Activated CD4-positive, alpha-beta T cell treated with anti-CD3 and anti-CD28 coated beads, Interleukin-2, amount 10 ng/mL, durations not matched to agents 7 days and 5 days (primary cell): Measurements from ENCODE around the gene TRIM62. TPM values are rescaled to one million over a fixed set of nuclear protein-coding genes. Genes with fewer than 3 reads are reported as not detected.
"Not testable (repeated sequence)": the region's sequence is repeated elsewhere in the genome, so short reads cannot be mapped to it uniquely, and the experiment has no call there.

Source experiments
- CTCF ChIA-PET: fragments of 350-600 bp; sonication (Branson Sonifier 250); formaldehyde crosslinking; loops from one replicate; lab custom pipeline; 2021; ENCODE audit warnings: antibody characterized with exemption; lab: Charles Lee
- POLR2A ChIA-PET: fragments of 350-600 bp; sonication (Branson Sonifier 250); formaldehyde crosslinking; loops from one replicate; lab custom pipeline; 2021; ENCODE audit warnings: antibody characterized with exemption; lab: Charles Lee
- DNase-seq: peaks from one replicate; pipeline ENCODE4 v3.0.0-alpha.2; 2020
- H3K27ac Mint-ChIP-seq: one replicate; pipeline ENCODE4 v1.8.0; 2021; ENCODE audit warnings: mild to moderate bottlenecking, moderate library complexity, mixed read lengths
- H3K27me3 Mint-ChIP-seq: one replicate; pipeline ENCODE4 v1.8.0; 2021; ENCODE audit warnings: mixed read lengths
- H3K36me3 Mint-ChIP-seq: one replicate; pipeline ENCODE4 v1.8.0; 2021; ENCODE audit warnings: low read depth, mixed read lengths
- H3K4me1 Mint-ChIP-seq: one replicate; pipeline ENCODE4 v1.8.0; 2021; ENCODE audit warnings: mixed read lengths
- H3K4me3 Mint-ChIP-seq: one replicate; pipeline ENCODE4 v1.8.0; 2021; ENCODE audit warnings: mild to moderate bottlenecking, moderate library complexity, mixed read lengths
- H3K9me3 Mint-ChIP-seq: one replicate; pipeline ENCODE4 v1.8.0; 2021; ENCODE audit warnings: mixed read lengths
- total RNA-seq, 2 experiments: library from RNA; stranded (reverse); gene quantifications; one replicate each; pipeline ENCODE4 v1.2.3, GENCODE V29; 2021

Gene TRIM62
- total RNA-seq, 2 experiments from 2014 or later, result 9.3 to 10.2 TPM

- no peak for DNase-seq
- no peak overlapping the region for H3K27ac Mint-ChIP-seq
- ChIA-PET CTCF (interaction anchor here (1.5 kb wide), 1 partner anchor 12 kb away, joined by 3 read pairs; no protein-coding TSS in a partner anchor), POLR2A (no interaction called here)
- H3K36me3 Mint-ChIP-seq, result peaks cover 17% of the 10 kb centered on the region
- H3K9me3 Mint-ChIP-seq, result no peaks in the 10 kb centered on the region
- H3K27me3 Mint-ChIP-seq, result no peaks in the 10 kb centered on the region
- no peak overlapping the region for H3K4me3 Mint-ChIP-seq
- peaks cover 16% of the 10 kb centered on the region for H3K4me1 Mint-ChIP-seq
These were observed 60.1 kb downstream of the TRIM62 start for GRCh38 chr1:33121728-33122127.

GRCh38 chr1:33120436-33121231 lies 61.2 kb downstream of the TRIM62 start:
- ChIA-PET CTCF (interaction anchor here (1.0 kb wide), 1 partner anchor 22 kb away, joined by 3 read pairs; no protein-coding TSS in a partner anchor), POLR2A (no interaction called here)
- H3K4me1 Mint-ChIP-seq, result peaks cover 8% of the 10 kb centered on the region

GRCh38 chr1:33119532-33120217 lies 62.2 kb downstream of the TRIM62 start:
- POLR2A ChIA-PET, result no interaction called here
- CTCF ChIA-PET, result interaction anchor here (2.6 kb wide), 1 partner anchor 8 kb away, joined by 13 read pairs; no protein-coding TSS in a partner anchor
- no peaks in the 10 kb centered on the region for H3K9me3 Mint-ChIP-seq
- no peak overlapping the region for H3K4me3 Mint-ChIP-seq
- H3K27me3 Mint-ChIP-seq, result peaks cover 2% of the 10 kb centered on the region
- no peak for DNase-seq
- H3K36me3 Mint-ChIP-seq, result peaks cover 3% of the 10 kb centered on the region
- H3K4me1 Mint-ChIP-seq, result peaks cover 2% of the 10 kb centered on the region
- no peak overlapping the region for H3K27ac Mint-ChIP-seq

More at GRCh38 chr1:33120436-33121231, 61.2 kb downstream of the TRIM62 start:
- no peak overlapping the region for H3K27ac Mint-ChIP-seq
- H3K4me3 Mint-ChIP-seq, result no peak overlapping the region
- peaks cover 11% of the 10 kb centered on the region for H3K36me3 Mint-ChIP-seq
- H3K27me3 Mint-ChIP-seq, result peaks cover 2% of the 10 kb centered on the region
- no peak for DNase-seq
- no peaks in the 10 kb centered on the region for H3K9me3 Mint-ChIP-seq

GRCh38 chr1:33119050-33119449 lies 62.8 kb downstream of the TRIM62 start:
- Mint-ChIP-seq H3K27me3 (peaks cover 2% of the 10 kb centered on the region), H3K36me3 (no peaks in the 10 kb centered on the region), H3K4me3 (no peak overlapping the region), H3K27ac (peak overlapping the region; percentile 32), H3K9me3 (no peaks in the 10 kb centered on the region), H3K4me1 (no peaks in the 10 kb centered on the region)
- CTCF ChIA-PET, result interaction anchor here (2.6 kb wide), 1 partner anchor 8 kb away, joined by 13 read pairs; no protein-coding TSS in a partner anchor
- POLR2A ChIA-PET, result no interaction called here
- DNase-seq, result no peak

GRCh38 chr1:33118274-33118673 lies 63.6 kb downstream of the TRIM62 start:
- Mint-ChIP-seq H3K9me3 (no peaks in the 10 kb centered on the region), H3K36me3 (no peaks in the 10 kb centered on the region), H3K4me1 (no peaks in the 10 kb centered on the region), H3K27ac (peak overlapping the region; percentile 14), H3K27me3 (peaks cover 2% of the 10 kb centered on the region), H3K4me3 (no peak overlapping the region)
- ChIA-PET POLR2A (no interaction called here), CTCF (interaction anchor here (2.6 kb wide), 1 partner anchor 9 kb away, joined by 13 read pairs; no protein-coding TSS in a partner anchor)
- no peak for DNase-seq

GRCh38 chr1:33117440-33118085 lies 64.3 kb downstream of the TRIM62 start:
- Mint-ChIP-seq H3K27ac (peak overlapping the region; percentile 14), H3K4me3 (no peak overlapping the region), H3K9me3 (no peaks in the 10 kb centered on the region), H3K36me3 (no peaks in the 10 kb centered on the region), H3K4me1 (no peaks in the 10 kb centered on the region), H3K27me3 (peaks cover 2% of the 10 kb centered on the region)
- ChIA-PET CTCF (interaction anchor here (0.9 to 2.6 kb wide), 2 partner anchors 10 to 15 kb away, joined by 3 to 13 read pairs; no protein-coding TSS in a partner anchor), POLR2A (no interaction called here)
- no peak for DNase-seq

- CTCF ChIA-PET, result interaction anchor here (1.1 to 1.3 kb wide), 2 partner anchors 13 to 17 kb away, joined by 3 read pairs; no protein-coding TSS in a partner anchor
- POLR2A ChIA-PET, result interaction anchor here (0.7 kb wide), 1 partner anchor 17 kb away, joined by 5 read pairs; no protein-coding TSS in a partner anchor
- Mint-ChIP-seq H3K27me3 (peaks cover 4% of the 10 kb centered on the region), H3K36me3 (peaks cover 17% of the 10 kb centered on the region), H3K4me1 (peaks cover 5% of the 10 kb centered on the region), H3K9me3 (peaks cover 11% of the 10 kb centered on the region), H3K27ac (no peak overlapping the region), H3K4me3 (no peak overlapping the region)
- no peak for DNase-seq
These were observed 69.9 kb downstream of the TRIM62 start for GRCh38 chr1:33111965-33112364.

- H3K27me3 Mint-ChIP-seq, result peaks cover 3% of the 10 kb centered on the region
- CTCF ChIA-PET, result interaction anchor here (1.9 kb wide), 1 partner anchor 17 kb away, joined by 9 read pairs; no protein-coding TSS in a partner anchor
- POLR2A ChIA-PET, result no interaction called here
- H3K4me1 Mint-ChIP-seq, result peaks cover 5% of the 10 kb centered on the region
- H3K27ac Mint-ChIP-seq, result no peak overlapping the region
- H3K4me3 Mint-ChIP-seq, result no peak overlapping the region
- DNase-seq, result no peak
- peaks cover 11% of the 10 kb centered on the region for H3K9me3 Mint-ChIP-seq
- H3K36me3 Mint-ChIP-seq, result peaks cover 21% of the 10 kb centered on the region
These were observed 71.4 kb downstream of the TRIM62 start for GRCh38 chr1:33110477-33110876.

GRCh38 chr1:33100119-33100415 lies 81.8 kb downstream of the TRIM62 start:
- ChIA-PET CTCF (interaction anchor here (0.7 to 7.2 kb wide), 6 partner anchors 12 to 123 kb away, joined by 3 to 63 read pairs (median 4); no protein-coding TSS in a partner anchor), POLR2A (interaction anchor here (1.2 kb wide), 1 partner anchor 27 kb away, joined by 6 read pairs; no protein-coding TSS in a partner anchor)
- H3K27me3 Mint-ChIP-seq, H3K9me3 Mint-ChIP-seq, DNase-seq: not testable (repeated sequence)
- H3K4me3 Mint-ChIP-seq, result peak overlapping the region; percentile 73
- H3K36me3 Mint-ChIP-seq, result peaks cover 19% of the 10 kb centered on the region
- peaks cover 69% of the 10 kb centered on the region for H3K4me1 Mint-ChIP-seq
- peak overlapping the region; percentile 98 for H3K27ac Mint-ChIP-seq

GRCh38 chr1:33099290-33100118 lies 82.3 kb downstream of the TRIM62 start:
- ChIA-PET POLR2A (interaction anchor here (1.2 kb wide), 1 partner anchor 28 kb away, joined by 6 read pairs; no protein-coding TSS in a partner anchor), CTCF (interaction anchor here (0.5 to 7.2 kb wide), 14 partner anchors 12 to 449 kb away, joined by 3 to 63 read pairs (median 3); partner anchors contain the start of genes RBBP4 and ZBTB8OS)
- peak overlapping the region; percentile 73 for H3K4me3 Mint-ChIP-seq
- peaks cover 74% of the 10 kb centered on the region for H3K4me1 Mint-ChIP-seq
- no peaks in the 10 kb centered on the region for H3K9me3 Mint-ChIP-seq
- peak overlapping the region; percentile 98 for H3K27ac Mint-ChIP-seq
- peaks cover 19% of the 10 kb centered on the region for H3K36me3 Mint-ChIP-seq
- no peaks in the 10 kb centered on the region for H3K27me3 Mint-ChIP-seq
- peak; percentile 87 for DNase-seq

GRCh38 chr1:33098371-33098770 lies 83.5 kb downstream of the TRIM62 start:
- no peaks in the 10 kb centered on the region for H3K27me3 Mint-ChIP-seq
- ChIA-PET POLR2A (interaction anchor here (0.7 kb wide), 1 partner anchor 29 kb away, joined by 3 read pairs; no protein-coding TSS in a partner anchor), CTCF (interaction anchor here (0.5 to 4.9 kb wide), 6 partner anchors 10 to 578 kb away, joined by 3 to 27 read pairs (median 4); no protein-coding TSS in a partner anchor)
- H3K27ac Mint-ChIP-seq, result peak overlapping the region; percentile 98
- H3K4me1 Mint-ChIP-seq, result peaks cover 76% of the 10 kb centered on the region
- peaks cover 19% of the 10 kb centered on the region for H3K36me3 Mint-ChIP-seq
- no peak for DNase-seq
- peak overlapping the region; percentile 73 for H3K4me3 Mint-ChIP-seq
- no peaks in the 10 kb centered on the region for H3K9me3 Mint-ChIP-seq
